ENCODE data around the gene ZNF750.

GRCh38 chr17:82780195-82780594, 59.6 kb downstream of the ZNF750 start:
- no peak for TF ChIP-seq POLR2AphosphoS5 (IDR thresholded peaks at IDR 0.05)
- no peak for TF ChIP-seq POLR2A (IDR thresholded peaks at IDR 0.05)
